Smooth muscle cell (in vitro differentiated cells): ENCODE data around the gene IFT43. TPM values are rescaled to one million over a fixed set of nuclear protein-coding genes. Genes with fewer than 3 reads are reported as not detected.

Source experiments
- DNase-seq: peaks from one replicate; lab custom pipeline; 2025; ENCODE audit not compliant: unreplicated experiment; lab: John Stamatoyannopoulos, UW
- H2AFZ ChIP-seq: fragments of 200-600 bp; sonication (generic); 2 replicates; pipeline ENCODE4 v1.6.0; 2016; ENCODE audit warnings: antibody characterized with exemption, low read depth, mild to moderate bottlenecking
- H3F3A ChIP-seq: fragments of 200-600 bp; sonication (generic); 2 replicates; pipeline ENCODE4 v1.6.0; 2017; ENCODE audit warnings: antibody characterized with exemption, low read depth
- H3K27ac ChIP-seq: fragments of 200-600 bp; sonication (generic); 2 replicates; pipeline ENCODE4 v1.5.1; 2016; ENCODE audit warnings: low read depth, mild to moderate bottlenecking
- H3K27me3 ChIP-seq: fragments of 200-600 bp; sonication (generic); 2 replicates; pipeline ENCODE4 v1.6.1; 2016; ENCODE audit warnings: low read depth, mild to moderate bottlenecking
- H3K36me3 ChIP-seq: fragments of 200-600 bp; sonication (generic); 2 replicates; pipeline ENCODE4 v1.5.1; 2016; ENCODE audit warnings: low read depth
- H3K4me1 ChIP-seq: fragments of 200-600 bp; sonication (generic); 2 replicates; pipeline ENCODE4 v1.5.1; 2016; ENCODE audit warnings: low read depth
- H3K4me2 ChIP-seq: fragments of 200-600 bp; sonication (generic); 2 replicates; pipeline ENCODE4 v1.6.0; 2016; ENCODE audit warnings: mild to moderate bottlenecking
- H3K4me3 ChIP-seq: fragments of 200-600 bp; sonication (generic); 2 replicates; pipeline ENCODE4 v1.5.1; 2016; ENCODE audit warnings: mild to moderate bottlenecking
- H3K79me2 ChIP-seq: fragments of 200-600 bp; sonication (generic); 2 replicates; pipeline ENCODE4 v1.6.0; 2016; ENCODE audit warnings: low read depth, mild to moderate bottlenecking
- H3K9ac ChIP-seq: fragments of 200-600 bp; sonication (generic); 2 replicates; pipeline ENCODE4 v1.6.0; 2016; ENCODE audit warnings: low read depth
- H3K9me3 ChIP-seq: fragments of 200-600 bp; sonication (generic); replicated peaks from 2 replicates; pipeline ENCODE4 v1.5.1; 2016; ENCODE audit warnings: low read depth
- H4K20me1 ChIP-seq: fragments of 200-600 bp; sonication (generic); 2 replicates; pipeline ENCODE4 v1.6.0; 2016; ENCODE audit warnings: low read depth
- WGBS: methylation state at CpG from one replicate; pipeline ENCODE4 v1.1.7; 2016; ENCODE audit warnings: low lambda C conversion rate; 5-methylcytosine and 5-hydroxymethylcytosine counted together
- polyA plus RNA-seq: library from polyadenylated mRNA; unstranded; fragments of >200 nt; fragmentation: Nextera tagmentation; extraction: Ambion mirVana; gene quantifications from 2 replicates; pipeline ENCODE4 v1.2.1, GENCODE V29; 2016
- total RNA-seq: library from RNA; depleted of rRNA; stranded (reverse); fragments of >200 nt; gene quantifications from 2 replicates; pipeline ENCODE4 v1.2.3, GENCODE V29; 2014
- TF ChIP-seq, protein P1 (sequence below): fragments of 200-600 bp; sonication (generic); IDR thresholded peaks from 2 replicates; pipeline ENCODE4 v1.5.1; 2017; ENCODE audit warnings: borderline replicate concordance, mild to moderate bottlenecking, antibody characterized with exemption; ENCODE audit not compliant: insufficient read depth, poor library complexity, severe bottlenecking

IFT43 gene
- total RNA-seq (46.5 and 46.9 TPM in 2 replicates), polyA plus RNA-seq (63.0 and 64.7 TPM in 2 replicates)

DNA sequence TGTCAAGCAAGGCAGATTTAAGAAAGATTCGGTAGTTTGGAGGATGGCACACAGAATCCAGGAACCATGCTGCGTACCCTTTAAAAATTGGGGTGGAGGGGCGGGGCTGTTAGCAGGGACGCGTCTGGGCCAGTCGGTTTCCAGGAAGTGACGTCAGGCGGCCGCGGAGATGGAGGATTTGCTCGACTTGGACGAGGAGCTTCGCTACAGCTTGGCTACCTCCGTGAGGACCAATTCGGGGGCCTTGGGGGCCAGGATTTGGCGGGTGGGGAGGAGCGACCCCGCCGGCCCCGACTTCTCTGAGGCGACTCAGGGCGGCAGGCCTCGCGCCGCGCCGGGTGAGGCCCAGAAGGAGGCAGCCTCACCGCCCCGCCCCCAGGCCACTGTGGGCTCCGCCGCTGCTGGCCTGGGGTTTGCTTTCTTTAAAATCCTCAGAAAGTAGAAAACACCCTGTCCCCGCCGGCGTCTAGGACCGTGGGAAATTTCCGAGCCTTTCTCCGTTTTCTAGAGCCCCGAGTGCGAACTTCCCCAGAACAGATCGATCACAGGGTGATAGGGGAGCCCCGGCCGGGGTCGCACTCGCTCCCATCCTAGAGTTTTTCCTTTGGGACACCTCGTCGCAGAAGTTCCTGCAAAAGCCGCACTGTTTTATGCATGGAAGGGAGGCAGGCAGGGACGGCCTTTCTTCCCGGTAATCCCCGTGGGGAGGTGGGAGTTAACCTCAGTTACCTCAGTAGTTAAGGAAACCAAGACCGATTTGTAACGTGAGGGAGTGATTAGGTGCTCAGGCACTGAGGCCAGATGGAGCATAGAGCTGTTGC lies at the start of gene IFT43:
IFT43 (plus strand) TSS at position 146 of the 821 bp plus-strand sequence; CDS start at position 170, 24 bp downstream.
- Histone ChIP-seq H3K79me2 (peaks cover 16% of the 10 kb centered on the region), H3K4me3 (peak within 1 kb of the TSS; percentile 99), H2AFZ (peak within 1 kb of the TSS; percentile 97), H3K9ac (peak within 1 kb of the TSS; percentile 97), H4K20me1 (no peaks in the 10 kb centered on the region), H3K9me3 (no peaks in the 10 kb centered on the region), H3K27me3 (no peaks in the 10 kb centered on the region), H3K36me3 (peaks cover 2% of the 10 kb centered on the region), H3K4me1 (peaks cover 6% of the 10 kb centered on the region), H3F3A (no peaks in the 10 kb centered on the region), H3K4me2 (peak within 1 kb of the TSS; percentile 100), H3K27ac (peak within 1 kb of the TSS; percentile 92)
- TF ChIP-seq, protein P1, sequence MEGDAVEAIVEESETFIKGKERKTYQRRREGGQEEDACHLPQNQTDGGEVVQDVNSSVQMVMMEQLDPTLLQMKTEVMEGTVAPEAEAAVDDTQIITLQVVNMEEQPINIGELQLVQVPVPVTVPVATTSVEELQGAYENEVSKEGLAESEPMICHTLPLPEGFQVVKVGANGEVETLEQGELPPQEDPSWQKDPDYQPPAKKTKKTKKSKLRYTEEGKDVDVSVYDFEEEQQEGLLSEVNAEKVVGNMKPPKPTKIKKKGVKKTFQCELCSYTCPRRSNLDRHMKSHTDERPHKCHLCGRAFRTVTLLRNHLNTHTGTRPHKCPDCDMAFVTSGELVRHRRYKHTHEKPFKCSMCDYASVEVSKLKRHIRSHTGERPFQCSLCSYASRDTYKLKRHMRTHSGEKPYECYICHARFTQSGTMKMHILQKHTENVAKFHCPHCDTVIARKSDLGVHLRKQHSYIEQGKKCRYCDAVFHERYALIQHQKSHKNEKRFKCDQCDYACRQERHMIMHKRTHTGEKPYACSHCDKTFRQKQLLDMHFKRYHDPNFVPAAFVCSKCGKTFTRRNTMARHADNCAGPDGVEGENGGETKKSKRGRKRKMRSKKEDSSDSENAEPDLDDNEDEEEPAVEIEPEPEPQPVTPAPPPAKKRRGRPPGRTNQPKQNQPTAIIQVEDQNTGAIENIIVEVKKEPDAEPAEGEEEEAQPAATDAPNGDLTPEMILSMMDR: no peak
- peak; percentile 64 for DNase-seq
- 1% methylated on average over 50 of the region's 52 CpGs for WGBS

GRCh38 chr14:75939200-75939599 lies 46.4 kb upstream of the IFT43 start:
- WGBS: 91% methylated on average over 1 of the region's 1 CpG
- TF ChIP-seq, protein P1: no peak
- Histone ChIP-seq H3K9me3 (no peaks in the 10 kb centered on the region), H4K20me1 (no peaks in the 10 kb centered on the region), H3K27ac (no peak overlapping the region), H3K4me1 (peaks cover 3% of the 10 kb centered on the region), H3K9ac (no peak overlapping the region), H3K79me2 (no peaks in the 10 kb centered on the region), H3K4me2 (no peak overlapping the region), H3K4me3 (no peak overlapping the region), H3K27me3 (no peaks in the 10 kb centered on the region), H2AFZ (no peak overlapping the region), H3F3A (no peaks in the 10 kb centered on the region), H3K36me3 (no peaks in the 10 kb centered on the region)
- no peak for DNase-seq

DNA sequence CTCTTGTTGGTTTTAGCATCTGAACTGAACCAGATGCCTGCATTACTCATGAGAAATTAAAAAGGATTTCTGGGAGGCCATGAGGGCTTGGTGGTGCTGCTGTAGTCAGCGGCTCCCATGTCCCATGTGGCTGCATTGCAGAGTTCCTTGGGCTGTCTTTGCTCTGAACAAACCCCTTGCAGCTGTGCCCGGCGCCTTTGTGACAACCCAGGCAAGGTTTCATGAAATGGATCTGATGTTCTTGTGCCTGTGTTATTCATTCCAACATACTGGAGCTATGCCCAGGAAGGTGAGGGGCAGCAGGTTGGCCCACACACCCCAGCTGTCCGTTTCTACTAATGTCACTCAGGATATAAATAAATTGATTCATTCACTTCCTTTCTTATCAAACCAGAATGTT lies 44.5 kb upstream of the IFT43 start:
- TF ChIP-seq, protein P1: no peak

More for the DNA sequence above, 44.5 kb upstream of the IFT43 start:
- Histone ChIP-seq H4K20me1 (no peaks in the 10 kb centered on the region), H3K4me1 (peaks cover 3% of the 10 kb centered on the region), H3K79me2 (no peaks in the 10 kb centered on the region), H3F3A (no peaks in the 10 kb centered on the region), H3K9me3 (no peaks in the 10 kb centered on the region), H2AFZ (no peak overlapping the region), H3K4me3 (no peak overlapping the region), H3K27ac (peak overlapping the region; percentile 27), H3K9ac (no peak overlapping the region), H3K27me3 (no peaks in the 10 kb centered on the region), H3K4me2 (no peak overlapping the region), H3K36me3 (no peaks in the 10 kb centered on the region)
- DNase-seq: no peak
- 65% methylated on average over 4 of the region's 4 CpGs for WGBS
